DMS 273 (cell line): ENCODE data around the gene PHKA1.
A peak's percentile ranks its signal among the peaks of the same experiment; 100 is the strongest.
"Not testable (repeated sequence)": the region's sequence is repeated elsewhere in the genome, so short reads cannot be mapped to it uniquely, and the experiment has no call there.

Source experiments
- DNase-seq: peaks from one replicate; lab custom pipeline; 2025; ENCODE audit not compliant: unreplicated experiment; lab: John Stamatoyannopoulos, UW

Gene PHKA1

GRCh38 chrX:72669508-72669907 is 44.6 kb downstream of the PHKA1 start:
- DNase-seq: not testable (repeated sequence)

- DNase-seq: no peak
Observed at GRCh38 chrX:72666451-72666850, 47.7 kb downstream of the PHKA1 start.

- no peak for DNase-seq
Observed at GRCh38 chrX:72663737-72664136, 50.4 kb downstream of the PHKA1 start.

GRCh38 chrX:72662020-72662747 is 51.9 kb downstream of the PHKA1 start:
- no peak for DNase-seq

- peak; percentile 52 for DNase-seq
Observed at GRCh38 chrX:72659723-72660122, 54.4 kb downstream of the PHKA1 start.

GRCh38 chrX:72652082-72652481 is 62.0 kb downstream of the PHKA1 start:
- DNase-seq: no peak

- DNase-seq: peak; percentile 1
Observed at GRCh38 chrX:72644946-72645345, 69.2 kb downstream of the PHKA1 start.

- no peak for DNase-seq
Observed at GRCh38 chrX:72641611-72642010, 72.5 kb downstream of the PHKA1 start.

GRCh38 chrX:72635930-72636329 is 78.2 kb downstream of the PHKA1 start:
- no peak for DNase-seq

- DNase-seq: no peak
Observed at GRCh38 chrX:72634331-72634730, 79.8 kb downstream of the PHKA1 start.

- DNase-seq: no peak
Observed at GRCh38 chrX:72630185-72630584, 83.9 kb downstream of the PHKA1 start.

- no peak for DNase-seq
Observed at GRCh38 chrX:72624194-72624593, 89.9 kb downstream of the PHKA1 start.

- no peak for DNase-seq
Observed at GRCh38 chrX:72621625-72622485, 92.3 kb downstream of the PHKA1 start.

GRCh38 chrX:72621163-72621562 is 92.9 kb downstream of the PHKA1 start:
- no peak for DNase-seq

- DNase-seq: peak; percentile 4
Observed at GRCh38 chrX:72620550-72621145, 93.5 kb downstream of the PHKA1 start.

- DNase-seq: peak; percentile 2
Observed at GRCh38 chrX:72609313-72609712, 104.8 kb downstream of the PHKA1 start.

GRCh38 chrX:72604705-72605104 is 109.4 kb downstream of the PHKA1 start:
- DNase-seq: no peak

GRCh38 chrX:72604112-72604511 is 110.0 kb downstream of the PHKA1 start:
- DNase-seq: no peak

GRCh38 chrX:72591038-72591437 is 123.1 kb downstream of the PHKA1 start:
- not testable (repeated sequence) for DNase-seq

GRCh38 chrX:72584163-72584562 is 129.9 kb downstream of the PHKA1 start:
- DNase-seq: no peak

GRCh38 chrX:72576141-72576894 is 137.8 kb downstream of the PHKA1 start:
- DNase-seq: no peak
